DOHH2 (cell line): ENCODE results near the gene KDM3A.
A peak's percentile ranks its signal among the peaks of the same experiment; 100 is the strongest.

Experiments used
- H3F3A ChIP-seq: fragments of 200-600 bp; sonication (generic), shearing (Covaris generic); 2 replicates; pipeline ENCODE4 v1.6.0; 2016; ENCODE audit warnings: antibody characterized with exemption, mild to moderate bottlenecking; ENCODE audit not compliant: control insufficient read depth, insufficient read depth
- H3K27ac ChIP-seq: fragments of 200-600 bp; sonication (generic); 2 replicates; pipeline ENCODE4 v1.5.1; 2014; ENCODE audit warnings: low read depth, mild to moderate bottlenecking, low read length, moderate library complexity
- H3K27me3 ChIP-seq: fragments of 200-600 bp; sonication (generic); 2 replicates; pipeline ENCODE4 v1.6.1; 2014; ENCODE audit warnings: mild to moderate bottlenecking, low read length, mixed read lengths; ENCODE audit not compliant: control insufficient read depth
- H3K36me3 ChIP-seq: fragments of 200-600 bp; sonication (generic); 2 replicates; pipeline ENCODE4 v1.6.1; 2014; ENCODE audit warnings: mild to moderate bottlenecking, low read length, moderate library complexity, mixed read lengths; ENCODE audit not compliant: control insufficient read depth
- H3K4me1 ChIP-seq: fragments of 200-600 bp; sonication (generic); 2 replicates; pipeline ENCODE4 v1.6.1; 2014; ENCODE audit warnings: mild to moderate bottlenecking, low read length, mixed read lengths; ENCODE audit not compliant: control insufficient read depth
- H3K4me2 ChIP-seq: fragments of 200-600 bp; sonication (generic); 2 replicates; pipeline ENCODE4 v1.6.0; 2014; ENCODE audit warnings: mild to moderate bottlenecking, low read length, moderate library complexity
- H3K4me3 ChIP-seq: fragments of 200-600 bp; sonication (generic); 2 replicates; pipeline ENCODE4 v1.5.1; 2014; ENCODE audit warnings: mild to moderate bottlenecking, low read length, mixed read lengths
- H3K79me2 ChIP-seq: fragments of 200-600 bp; sonication (generic); 2 replicates; pipeline ENCODE4 v1.6.1; 2014; ENCODE audit warnings: mild to moderate bottlenecking, low read length, mixed read lengths; ENCODE audit not compliant: control insufficient read depth
- H3K9me2 ChIP-seq: fragments of 200-600 bp; sonication (generic); replicated peaks from 2 replicates; pipeline ENCODE4 v1.6.1; 2014; ENCODE audit warnings: mild to moderate bottlenecking, low read length, mixed read lengths; ENCODE audit not compliant: control insufficient read depth
- H3K9me3 ChIP-seq: fragments of 200-600 bp; sonication (generic); 2 replicates; pipeline ENCODE4 v1.6.1; 2014; ENCODE audit warnings: antibody characterized with exemption, low read length, mixed read lengths; ENCODE audit not compliant: control insufficient read depth, insufficient read depth
- H4K20me1 ChIP-seq: fragments of 200-600 bp; sonication (generic); 2 replicates; pipeline ENCODE4 v1.6.0; 2014; ENCODE audit warnings: low read depth, mild to moderate bottlenecking, antibody characterized with exemption, low read length, moderate library complexity; ENCODE audit not compliant: control insufficient read depth, insufficient read depth
- CTCF ChIP-seq: fragments of 200-600 bp; sonication (generic); IDR thresholded peaks from one replicate; pipeline ENCODE4 v1.5.1; 2014; ENCODE audit warnings: antibody characterized with exemption, mild to moderate bottlenecking, low read depth, low read length; ENCODE audit not compliant: poor library complexity, severe bottlenecking
- EZH2phosphoT487 ChIP-seq: fragments of 200-600 bp; sonication (generic); IDR thresholded peaks from 2 replicates; pipeline ENCODE4 v1.6.1; 2017; ENCODE audit warnings: borderline replicate concordance, mild to moderate bottlenecking, antibody characterized with exemption, low read length, moderate library complexity, mixed read lengths

Gene KDM3A

GRCh38 chr2:86441882-86442641, 891 bp downstream of the KDM3A start:
- Histone ChIP-seq H3K4me2 (peak overlapping the region; percentile 97), H3K4me3 (peak overlapping the region; percentile 97), H3K9me2 (no peaks in the 10 kb centered on the region), H3K9me3 (peaks cover 27% of the 10 kb centered on the region), H3K36me3 (peaks cover 55% of the 10 kb centered on the region), H3K27ac (peak overlapping the region; percentile 43), H3K27me3 (no peaks in the 10 kb centered on the region), H3F3A (peaks cover 11% of the 10 kb centered on the region), H4K20me1 (peaks cover 12% of the 10 kb centered on the region), H3K4me1 (peaks cover 25% of the 10 kb centered on the region), H3K79me2 (peaks cover 53% of the 10 kb centered on the region)
- TF ChIP-seq EZH2phosphoT487 = no peak
- no peak for TF ChIP-seq CTCF

- Histone ChIP-seq H3K9me2 (no peaks in the 10 kb centered on the region), H3K4me2 (peak overlapping the region; percentile 97), H4K20me1 (peaks cover 12% of the 10 kb centered on the region), H3K79me2 (peaks cover 58% of the 10 kb centered on the region), H3K9me3 (peaks cover 21% of the 10 kb centered on the region), H3F3A (peaks cover 11% of the 10 kb centered on the region), H3K27ac (peak overlapping the region; percentile 43), H3K4me3 (peak overlapping the region; percentile 97), H3K27me3 (no peaks in the 10 kb centered on the region), H3K36me3 (peaks cover 61% of the 10 kb centered on the region), H3K4me1 (peaks cover 25% of the 10 kb centered on the region)
- TF ChIP-seq CTCF = no peak
- TF ChIP-seq EZH2phosphoT487 = no peak
These were observed 1.5 kb downstream of the KDM3A start for GRCh38 chr2:86442642-86443005.

GRCh38 chr2:86443631-86444350, 2.6 kb downstream of the KDM3A start:
- H3K9me2 ChIP-seq = no peaks in the 10 kb centered on the region
- peaks cover 16% of the 10 kb centered on the region for H3K9me3 ChIP-seq
- H3K4me3 ChIP-seq = peak overlapping the region; percentile 97
- no peak for TF ChIP-seq EZH2phosphoT487
- H4K20me1 ChIP-seq = peaks cover 12% of the 10 kb centered on the region
- H3K4me2 ChIP-seq = peak overlapping the region; percentile 97
- H3K36me3 ChIP-seq = peaks cover 72% of the 10 kb centered on the region
- H3F3A ChIP-seq = peaks cover 11% of the 10 kb centered on the region
- H3K27me3 ChIP-seq = no peaks in the 10 kb centered on the region
- H3K4me1 ChIP-seq = peaks cover 25% of the 10 kb centered on the region
- peaks cover 70% of the 10 kb centered on the region for H3K79me2 ChIP-seq
- no peak overlapping the region for H3K27ac ChIP-seq

GRCh38 chr2:86445436-86445835, 4.3 kb downstream of the KDM3A start:
- H3K9me3 ChIP-seq = peaks cover under 1% of the 10 kb centered on the region; the same call in 1 of the 2 replicates
- H3K9me2 ChIP-seq = no peaks in the 10 kb centered on the region
- TF ChIP-seq EZH2phosphoT487 (no peak), CTCF (no peak)
- peaks cover 20% of the 10 kb centered on the region for H3K4me1 ChIP-seq
- peaks cover 4% of the 10 kb centered on the region for H3F3A ChIP-seq
- H3K4me3 ChIP-seq = no peak overlapping the region
- H3K27me3 ChIP-seq = no peaks in the 10 kb centered on the region
- H3K27ac ChIP-seq = no peak overlapping the region
- H3K36me3 ChIP-seq = peaks cover 86% of the 10 kb centered on the region
- H4K20me1 ChIP-seq = peaks cover 12% of the 10 kb centered on the region
- peaks cover 80% of the 10 kb centered on the region for H3K79me2 ChIP-seq
- no peak overlapping the region for H3K4me2 ChIP-seq
